ENCODE data around the gene MACF1.

DNA sequence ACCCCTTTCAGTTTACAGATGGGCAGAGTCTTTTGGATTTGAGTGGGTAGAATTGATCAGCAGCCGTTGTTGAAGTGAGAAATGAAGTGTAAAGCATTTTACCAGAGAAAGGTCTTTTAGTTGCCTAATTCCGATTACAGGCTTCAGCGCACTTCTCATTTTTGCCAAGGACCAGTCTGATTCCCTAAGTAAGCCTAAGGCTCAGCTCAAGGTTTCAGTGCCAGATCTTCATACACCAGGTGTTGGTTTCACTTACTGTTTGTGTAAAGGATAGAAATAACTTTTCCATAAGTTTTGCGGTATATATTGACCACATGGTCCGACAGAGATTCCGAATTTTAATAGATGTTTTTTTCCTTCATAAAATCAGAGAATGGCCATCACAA lies 203.0 kb downstream of the MACF1 start:
- TF ChIP-seq, protein P1, sequence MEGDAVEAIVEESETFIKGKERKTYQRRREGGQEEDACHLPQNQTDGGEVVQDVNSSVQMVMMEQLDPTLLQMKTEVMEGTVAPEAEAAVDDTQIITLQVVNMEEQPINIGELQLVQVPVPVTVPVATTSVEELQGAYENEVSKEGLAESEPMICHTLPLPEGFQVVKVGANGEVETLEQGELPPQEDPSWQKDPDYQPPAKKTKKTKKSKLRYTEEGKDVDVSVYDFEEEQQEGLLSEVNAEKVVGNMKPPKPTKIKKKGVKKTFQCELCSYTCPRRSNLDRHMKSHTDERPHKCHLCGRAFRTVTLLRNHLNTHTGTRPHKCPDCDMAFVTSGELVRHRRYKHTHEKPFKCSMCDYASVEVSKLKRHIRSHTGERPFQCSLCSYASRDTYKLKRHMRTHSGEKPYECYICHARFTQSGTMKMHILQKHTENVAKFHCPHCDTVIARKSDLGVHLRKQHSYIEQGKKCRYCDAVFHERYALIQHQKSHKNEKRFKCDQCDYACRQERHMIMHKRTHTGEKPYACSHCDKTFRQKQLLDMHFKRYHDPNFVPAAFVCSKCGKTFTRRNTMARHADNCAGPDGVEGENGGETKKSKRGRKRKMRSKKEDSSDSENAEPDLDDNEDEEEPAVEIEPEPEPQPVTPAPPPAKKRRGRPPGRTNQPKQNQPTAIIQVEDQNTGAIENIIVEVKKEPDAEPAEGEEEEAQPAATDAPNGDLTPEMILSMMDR (IDR thresholded peaks at IDR 0.05) = no peak
- TF ChIP-seq EP300 (IDR thresholded peaks at IDR 0.05) = no peak
- no peak for TF ChIP-seq POLR2A (IDR thresholded peaks at IDR 0.05)
- no peak for TF ChIP-seq POLR2AphosphoS5 (IDR thresholded peaks at IDR 0.05)
